GM19023 (cell line): ENCODE measurements around the gene PLA2G2F.
"Not testable (repeated sequence)": the region's sequence is repeated elsewhere in the genome, so short reads cannot be mapped to it uniquely, and the experiment has no call there.

ENCODE experiments used
- ATAC-seq: cut with Tn5 transposase; IDR thresholded peaks from one replicate; pipeline ENCODE4 v1.9.1; 2021; ENCODE audit warnings: mild to moderate bottlenecking, moderate library complexity; ENCODE audit not compliant: unreplicated experiment

The PLA2G2F gene

DNA sequence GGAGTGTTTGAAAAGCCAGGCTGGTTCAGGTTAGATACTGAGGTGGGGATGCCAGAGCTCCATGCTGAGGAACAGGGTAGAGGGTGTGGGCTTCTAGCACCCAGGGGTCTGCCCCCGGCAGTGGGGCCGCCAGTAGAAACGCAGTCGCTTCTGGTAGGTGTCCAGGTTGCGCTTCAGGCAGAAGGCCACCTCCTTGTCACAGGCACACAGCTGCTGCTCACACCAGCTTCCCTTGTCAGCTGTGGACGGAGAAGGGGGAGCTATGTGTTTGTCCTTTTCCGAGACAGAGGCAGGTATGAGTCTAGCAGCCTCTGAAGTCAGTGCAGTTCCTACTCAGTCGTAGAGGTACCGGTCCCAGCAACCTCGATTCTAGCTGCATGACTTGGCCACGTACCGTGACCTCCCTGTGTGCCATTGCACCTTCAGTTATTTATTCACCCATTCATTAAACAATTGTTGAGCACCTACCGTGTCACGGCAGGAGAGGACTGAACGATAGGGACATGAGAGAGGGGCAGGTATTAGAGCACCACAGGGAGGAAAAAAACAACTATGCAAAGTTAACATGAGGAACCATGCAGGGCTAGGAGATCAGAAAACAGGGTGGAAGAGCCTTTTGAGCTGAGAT lies 25.0 kb upstream of the PLA2G2F start:
- ATAC-seq: no peak

DNA sequence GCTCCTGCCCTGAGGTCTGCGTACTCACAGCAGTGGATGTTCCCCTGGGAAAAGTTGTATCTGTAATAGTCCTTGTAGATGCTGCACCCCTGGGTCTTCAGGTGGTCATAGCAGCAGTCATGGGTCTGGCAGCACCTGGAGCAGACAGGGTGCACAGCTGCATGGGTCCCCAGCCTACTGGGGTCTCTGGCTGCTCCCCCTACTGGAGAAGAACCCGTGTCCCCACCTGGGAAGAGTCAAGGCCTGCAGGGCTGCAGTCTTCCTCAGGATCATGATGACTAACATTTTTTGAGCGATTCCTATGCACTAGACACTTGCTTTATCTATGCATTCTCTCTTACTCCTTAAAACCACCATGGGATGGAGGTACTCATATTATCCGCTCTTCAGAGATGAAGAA lies 23.6 kb upstream of the PLA2G2F start:
- no peak for ATAC-seq

DNA sequence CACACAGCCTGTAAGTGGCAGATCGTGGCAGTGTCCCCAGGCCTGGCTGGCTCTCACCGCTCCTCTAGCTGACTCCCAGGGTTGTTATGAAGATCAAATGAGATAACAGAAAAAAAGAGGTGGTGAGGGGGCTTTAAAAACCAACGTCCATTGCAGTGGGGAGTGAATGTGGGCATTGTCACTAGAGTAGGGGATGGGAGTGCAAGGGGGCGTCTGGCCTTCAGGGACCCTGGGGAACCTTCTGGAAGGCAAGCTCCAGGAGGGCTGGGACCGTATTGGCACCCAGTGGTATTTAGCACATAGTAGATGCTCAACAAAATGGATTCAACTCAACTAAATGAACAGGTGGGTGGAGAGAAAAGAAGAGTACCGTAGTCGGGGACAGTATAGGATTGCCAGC lies 23.2 kb upstream of the PLA2G2F start:
- no peak for ATAC-seq

DNA sequence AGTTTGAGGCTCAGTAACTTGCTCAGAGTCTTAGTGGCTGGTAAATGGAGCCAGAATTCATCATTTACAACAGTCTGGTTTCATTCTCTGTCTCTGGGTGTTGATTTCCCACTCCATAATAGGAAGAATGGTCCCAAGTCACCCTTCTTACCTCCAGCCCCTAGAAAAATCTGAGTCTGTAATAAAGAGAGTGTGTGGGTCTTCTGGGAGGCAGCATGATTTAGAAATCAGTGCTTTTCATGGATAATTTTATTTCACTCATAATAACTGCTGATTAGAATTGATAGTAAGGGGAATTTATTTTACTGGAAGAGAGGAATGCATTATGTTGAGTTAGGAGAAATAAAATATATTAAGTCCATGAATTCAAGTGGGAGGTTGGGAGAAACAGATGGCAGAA lies 21.9 kb upstream of the PLA2G2F start:
- no peak for ATAC-seq

DNA sequence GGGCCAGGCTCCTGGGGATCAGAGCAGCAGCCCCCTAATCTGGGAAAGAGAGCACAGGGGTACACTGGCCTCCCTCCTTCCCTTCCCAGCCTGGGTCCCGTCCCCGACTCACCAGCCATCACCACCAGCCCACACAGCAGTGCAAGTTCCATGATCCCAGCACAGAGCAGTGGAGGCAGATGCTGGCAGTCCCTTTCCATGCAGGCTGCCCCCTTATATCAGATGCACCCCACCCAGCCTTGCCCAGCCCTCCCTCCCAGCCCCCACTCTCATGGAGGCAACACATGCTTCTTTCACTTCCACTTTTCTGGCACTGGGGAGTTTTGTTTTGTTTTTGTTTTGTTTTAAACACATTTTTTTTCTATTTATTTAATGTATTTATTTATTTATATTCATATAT lies 19.8 kb upstream of the PLA2G2F start, which contains the start of gene PLA2G2D:
TSS of gene PLA2G2D (minus strand) at position 190 of the 400 bp plus-strand sequence. CDS start at position 152, 38 bp downstream.
- no peak for ATAC-seq

DNA sequence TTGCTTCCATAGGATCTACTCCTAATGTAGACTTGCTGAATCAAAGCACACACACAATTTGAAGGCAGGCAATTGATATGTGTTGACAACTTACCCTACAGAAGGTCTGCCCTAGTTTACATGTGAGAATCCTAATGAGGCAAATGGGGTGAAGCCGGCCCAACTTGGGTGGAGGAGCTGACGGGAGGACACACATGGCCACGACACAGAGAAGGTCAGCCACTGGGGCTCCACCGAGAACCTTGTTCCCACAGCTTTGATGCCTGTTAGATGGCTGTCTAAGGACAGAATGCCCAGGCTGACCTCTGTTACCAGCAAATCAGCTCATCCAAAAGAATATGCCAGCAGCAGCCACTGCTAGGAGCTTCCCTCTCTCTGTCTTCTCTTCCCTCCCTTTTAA lies 18.3 kb upstream of the PLA2G2F start:
- ATAC-seq: no peak

DNA sequence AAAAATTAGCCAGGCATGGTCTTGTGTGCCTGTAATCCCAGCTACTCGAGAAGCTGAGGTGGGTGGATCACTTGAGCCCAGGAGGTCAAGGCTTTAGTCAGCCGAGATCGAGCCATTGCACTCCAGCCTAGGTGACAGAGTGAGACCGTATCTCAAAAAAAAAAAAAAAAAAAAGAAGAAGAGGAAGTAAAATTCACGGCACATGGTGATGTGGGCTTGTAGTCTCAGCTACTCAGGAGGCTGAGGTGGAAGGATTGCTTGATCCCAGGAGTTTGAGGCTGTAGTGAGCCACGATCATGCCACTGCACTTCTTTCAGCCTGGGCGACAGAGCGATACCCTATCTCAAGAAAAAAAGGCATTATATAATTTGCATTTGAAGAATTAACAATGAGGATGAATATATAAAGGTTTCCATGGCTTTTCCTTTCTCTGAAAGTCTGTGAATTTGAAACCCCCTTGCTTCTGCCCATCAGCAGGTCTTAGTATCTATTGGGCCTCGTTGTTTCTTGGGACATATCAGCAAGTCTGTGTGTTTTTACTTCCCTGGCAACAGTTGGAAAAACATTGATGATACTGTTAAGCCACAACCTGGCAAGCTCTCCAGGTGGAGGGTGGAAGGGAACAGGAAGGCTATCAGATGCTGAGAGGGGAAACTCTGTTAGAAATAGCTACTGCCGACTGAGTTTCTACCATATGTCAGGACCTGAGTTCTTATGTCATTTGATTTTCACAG lies 15.2 kb upstream of the PLA2G2F start:
- ATAC-seq: no peak

DNA sequence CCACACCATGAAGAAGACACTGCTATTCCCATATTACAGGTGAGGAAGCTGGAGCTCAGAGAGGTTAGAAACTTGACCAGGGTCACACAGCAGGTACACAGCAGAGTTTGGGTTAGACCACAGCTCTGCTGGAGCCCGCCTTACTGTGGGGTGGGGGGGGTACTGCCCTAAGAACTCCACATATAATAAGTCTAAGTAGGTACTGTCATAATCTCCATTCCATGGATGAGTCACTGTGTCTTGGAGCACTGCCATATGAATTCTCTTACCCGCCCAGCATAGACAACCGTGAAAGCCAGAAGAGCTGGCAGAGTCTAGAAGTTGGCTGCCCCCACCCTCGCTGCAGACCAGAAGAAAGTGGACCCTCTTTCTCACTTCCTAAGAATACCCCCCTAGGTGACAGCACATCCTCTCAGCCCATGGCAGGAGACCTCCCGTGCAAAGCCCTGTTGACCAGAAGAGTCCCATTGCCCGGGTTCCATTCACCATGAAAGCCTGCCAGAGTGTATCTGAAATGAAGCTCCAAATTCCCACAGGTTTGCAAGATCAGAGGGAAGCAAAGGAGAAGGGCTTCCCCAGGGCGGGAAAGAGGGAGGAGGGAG lies 14.6 kb upstream of the PLA2G2F start:
- no peak for ATAC-seq

DNA sequence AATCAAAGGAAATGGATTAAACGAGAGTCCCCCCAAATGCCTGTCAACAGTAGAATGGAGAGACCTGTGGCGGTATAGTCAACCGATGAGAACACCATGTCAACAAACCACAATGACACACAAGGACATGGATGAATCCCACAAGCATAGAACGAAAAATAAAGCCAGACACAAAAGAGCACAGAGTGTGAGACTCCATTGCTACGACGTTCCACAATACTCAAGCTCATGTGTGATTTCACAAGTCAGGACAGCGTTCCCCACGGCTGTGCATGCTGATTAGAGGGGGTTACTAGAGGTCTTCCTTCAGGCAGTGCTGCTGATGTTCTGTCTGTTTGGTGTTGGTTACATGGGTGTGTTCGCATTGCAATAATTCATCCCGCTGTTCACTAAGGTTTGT lies 14.0 kb upstream of the PLA2G2F start:
- no peak for ATAC-seq

DNA sequence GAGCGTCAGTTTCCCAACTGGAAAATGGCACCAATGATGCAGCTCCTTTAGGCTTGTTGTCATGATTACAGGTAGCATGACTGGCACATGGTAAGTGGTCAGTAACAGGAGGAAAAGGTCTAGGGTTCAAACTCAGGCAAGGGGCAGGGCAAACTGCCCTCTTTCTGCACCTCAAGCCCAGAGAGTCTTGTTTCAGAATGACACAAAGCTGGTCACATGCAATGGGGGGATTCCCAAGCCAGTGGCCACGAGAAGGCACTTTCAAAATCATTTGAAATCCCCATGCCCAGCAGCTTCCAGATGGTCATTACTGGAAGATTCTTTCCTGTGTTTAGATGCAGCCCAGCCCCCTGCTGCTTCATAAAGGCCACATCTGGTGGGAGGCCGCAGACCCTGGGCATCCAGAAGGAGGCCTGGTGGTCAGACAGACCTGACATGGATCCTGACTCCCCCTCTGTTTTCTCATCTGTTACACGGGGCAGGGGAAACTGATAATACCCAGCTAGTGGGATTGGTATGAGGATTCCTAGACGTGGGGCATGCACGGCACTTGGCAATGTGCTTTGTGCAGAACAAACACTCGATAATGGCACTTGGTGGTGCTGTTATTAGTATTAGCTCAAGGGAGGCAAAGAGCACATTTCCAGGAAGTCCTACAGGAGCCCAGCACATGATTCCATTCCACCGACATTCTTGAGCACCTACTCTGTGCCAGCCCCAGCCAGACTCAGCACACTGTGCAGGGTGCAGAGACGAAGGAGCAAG lies 12.9 kb upstream of the PLA2G2F start:
- no peak for ATAC-seq

DNA sequence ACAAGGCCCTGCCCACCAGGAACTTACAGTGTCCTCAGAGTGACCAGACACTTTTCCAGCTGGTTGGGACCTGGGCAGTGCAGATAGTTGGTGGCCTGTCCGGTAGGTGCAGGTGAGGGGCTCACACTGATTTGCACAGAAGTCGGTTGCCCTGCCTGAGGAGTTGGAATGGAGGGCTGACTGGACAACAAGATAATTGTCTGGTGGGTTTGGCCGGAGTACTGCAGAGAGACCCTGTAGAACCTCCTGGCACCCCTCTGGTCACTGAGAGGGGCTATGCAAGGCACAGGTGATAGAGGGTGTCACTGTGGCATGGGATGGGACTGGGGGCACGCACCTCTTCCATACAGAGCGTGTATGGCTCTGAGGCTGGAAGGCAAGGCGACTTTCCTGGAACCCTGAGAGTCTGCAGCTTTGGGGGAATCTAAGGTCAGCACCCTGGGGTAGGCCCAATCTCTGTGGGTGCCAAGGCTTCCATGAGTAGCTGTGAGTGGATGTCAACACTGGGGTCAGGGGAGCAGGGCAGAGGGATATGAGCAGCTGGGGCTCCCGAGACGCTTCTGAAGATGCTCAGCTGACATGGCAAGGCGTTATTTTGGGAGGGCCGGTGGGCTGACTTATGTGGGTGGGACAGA lies 12.2 kb upstream of the PLA2G2F start:
- ATAC-seq: no peak

DNA sequence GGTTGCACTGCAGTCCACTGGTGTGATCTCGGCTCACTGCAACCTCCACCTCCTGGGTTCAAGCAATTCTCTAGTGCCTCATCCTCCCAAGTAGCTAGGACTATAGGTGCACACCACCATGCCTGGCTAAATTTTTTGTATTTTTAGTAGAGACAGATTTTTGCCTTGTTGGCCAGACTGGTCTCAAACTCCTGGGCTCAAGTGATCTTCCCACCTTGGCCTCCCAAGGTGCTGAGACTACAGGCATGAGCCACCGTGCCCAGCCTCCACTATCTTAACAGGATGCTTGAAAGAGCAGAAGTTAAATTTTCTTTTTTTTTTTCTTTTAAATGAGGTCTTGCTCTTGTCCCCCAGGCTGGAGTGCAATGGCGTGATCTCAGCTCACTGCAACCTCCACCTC lies 8.6 kb upstream of the PLA2G2F start:
- ATAC-seq: not testable (repeated sequence)

DNA sequence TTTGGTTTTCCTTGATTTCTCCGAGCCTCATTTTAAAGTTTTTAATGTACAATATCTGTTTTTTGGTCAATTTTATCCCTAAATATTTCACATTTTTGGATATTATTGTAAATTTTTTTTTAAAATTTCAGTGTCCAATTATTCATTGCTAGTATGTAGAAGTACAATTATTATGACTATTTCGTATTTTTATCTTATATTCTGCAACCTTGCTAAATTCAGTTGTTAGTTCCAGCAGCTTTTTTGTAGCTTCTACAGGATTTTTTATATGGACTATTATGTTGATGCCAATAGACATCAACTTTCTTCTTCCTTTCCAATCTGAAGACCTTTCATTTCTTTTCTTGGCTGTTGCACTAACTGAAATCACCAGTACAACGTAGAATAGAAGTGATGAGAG lies 4.1 kb upstream of the PLA2G2F start:
- no peak for ATAC-seq

DNA sequence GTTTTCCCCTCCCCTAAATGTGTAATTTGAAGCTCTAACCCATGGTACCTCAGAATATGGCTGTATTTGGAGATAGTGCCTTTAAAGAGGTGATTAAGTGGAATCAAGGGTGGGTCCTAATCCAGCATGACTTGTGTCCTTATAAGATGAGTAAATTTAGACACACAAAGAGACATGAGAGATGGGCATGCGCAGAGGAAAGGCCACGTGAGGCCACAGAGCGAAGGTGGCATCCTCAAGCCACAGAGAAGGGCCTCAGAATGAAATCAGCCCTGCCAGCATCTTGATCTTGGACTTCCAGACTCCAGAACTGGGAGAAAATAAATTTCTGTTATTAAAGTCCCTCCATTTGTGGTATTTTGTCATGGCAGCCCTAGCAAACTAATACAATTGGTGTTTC lies 2.9 kb upstream of the PLA2G2F start:
- ATAC-seq: no peak

DNA sequence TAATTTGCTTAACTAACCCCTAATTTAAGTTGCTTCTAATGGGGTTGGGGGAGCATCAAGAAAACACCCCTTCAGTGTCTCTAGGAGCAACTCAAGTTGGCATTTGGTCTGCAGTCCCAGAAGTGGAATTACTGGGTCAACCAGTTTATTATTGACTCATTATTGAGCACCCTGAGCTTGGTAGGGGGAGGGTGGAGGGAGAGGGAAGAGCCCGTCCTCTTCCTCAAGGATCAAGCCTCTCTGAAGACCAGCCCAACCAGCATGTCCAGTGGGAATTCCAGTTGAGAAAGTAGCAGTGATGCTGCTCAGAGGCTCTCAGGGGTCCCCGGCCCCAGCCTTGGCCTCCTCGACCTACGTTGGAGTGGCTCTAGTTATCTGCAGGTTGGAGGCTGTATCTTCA lies 2.1 kb upstream of the PLA2G2F start:
- no peak for ATAC-seq

DNA sequence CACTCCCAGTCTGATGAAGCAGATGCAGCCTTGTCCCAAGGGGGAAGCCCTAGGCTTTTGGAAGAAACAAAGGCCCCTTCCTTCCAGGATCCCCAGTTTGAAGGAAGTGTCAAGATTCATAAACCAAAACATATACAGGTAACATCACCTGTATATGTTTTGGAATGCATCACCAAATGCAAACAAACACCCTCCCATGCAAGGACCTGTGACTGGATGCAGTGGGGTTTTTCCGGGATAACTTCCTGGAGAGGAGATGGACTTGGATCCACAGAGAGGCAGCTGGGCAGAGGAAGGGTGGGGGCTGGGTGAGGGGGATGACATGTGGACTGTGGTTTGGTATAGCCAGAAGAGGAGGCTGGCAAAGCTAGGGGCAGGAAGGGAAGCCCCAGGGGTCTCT lies 1.5 kb upstream of the PLA2G2F start:
- ATAC-seq: no peak

DNA sequence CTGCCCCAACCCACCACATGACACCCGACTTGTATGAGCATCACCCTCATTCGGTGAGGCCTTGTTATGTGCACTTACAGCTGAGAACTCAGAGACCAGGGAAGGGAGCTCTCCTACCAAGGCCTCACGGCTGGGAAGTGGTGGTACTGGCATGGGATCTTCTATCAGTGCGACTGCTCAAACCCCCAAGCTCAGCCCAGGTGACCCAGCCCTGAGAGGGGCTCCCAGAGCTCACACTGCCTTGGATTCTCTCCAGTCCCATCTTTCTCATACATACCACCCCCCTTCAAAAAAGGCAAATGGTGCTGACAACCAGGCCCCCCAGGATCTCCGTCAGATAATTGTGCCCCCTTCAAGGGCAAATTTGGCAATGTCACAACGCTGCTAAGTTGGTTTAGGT lies 777 bp upstream of the PLA2G2F start:
- ATAC-seq: no peak

DNA sequence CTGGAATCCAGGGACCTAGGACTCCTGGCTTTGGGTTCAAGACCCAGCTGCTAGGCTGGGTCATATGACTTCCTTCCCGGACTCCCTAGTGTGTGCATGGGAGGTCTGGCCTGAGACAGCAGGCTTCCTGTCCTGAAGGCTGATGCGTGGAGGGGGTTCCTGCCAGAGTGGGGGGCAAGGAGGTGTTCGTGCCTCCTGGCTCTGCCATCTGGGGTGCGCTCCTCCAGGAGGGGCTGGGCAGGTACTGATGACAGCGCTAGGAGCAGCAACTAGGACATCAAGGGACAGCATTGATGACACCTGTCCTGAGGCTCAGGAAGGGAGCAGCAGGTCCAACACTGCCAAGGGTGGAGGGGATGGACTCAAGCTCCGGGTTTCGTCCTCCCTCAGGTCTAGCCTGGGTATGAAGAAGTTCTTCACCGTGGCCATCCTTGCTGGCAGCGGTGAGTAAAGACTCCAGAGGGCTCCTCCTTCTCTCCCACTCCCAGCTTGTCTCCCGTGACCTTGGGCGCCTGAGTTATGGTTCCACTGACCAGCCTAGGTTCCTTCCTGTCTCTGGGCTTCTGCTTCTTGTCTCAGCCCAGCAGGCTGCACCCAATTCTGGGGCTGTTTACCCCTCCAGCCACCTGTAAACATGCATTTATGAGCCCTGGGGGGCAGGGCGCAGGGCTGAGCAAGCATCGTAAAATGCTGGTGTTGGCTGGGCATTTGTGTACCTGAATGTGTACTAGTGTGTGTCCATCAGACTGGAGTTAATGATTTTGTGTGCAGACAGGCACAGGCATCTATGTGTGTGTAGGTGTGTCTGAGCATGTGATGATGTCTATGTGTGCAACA lies 871 bp downstream of the PLA2G2F start:
- ATAC-seq: no peak

DNA sequence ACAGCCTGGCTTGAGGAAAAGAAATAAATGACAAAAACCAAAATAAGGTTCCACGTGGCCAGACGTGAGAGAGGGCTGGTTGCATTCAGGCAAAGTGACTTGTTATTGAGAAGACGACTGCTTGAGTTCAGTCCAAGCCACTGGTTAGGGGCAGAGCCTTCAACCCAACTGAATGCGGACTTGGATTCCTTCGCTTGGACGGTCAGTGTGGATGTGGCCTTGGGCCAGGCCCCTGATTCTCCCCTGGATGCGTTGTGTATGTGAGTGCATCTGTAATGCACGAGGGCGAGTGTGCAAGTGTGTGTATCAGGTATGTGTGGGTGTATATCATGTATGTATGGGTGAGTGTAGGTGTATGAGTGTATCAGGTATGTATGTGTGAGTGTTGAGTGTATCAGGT lies 1.9 kb downstream of the PLA2G2F start:
- no peak for ATAC-seq

DNA sequence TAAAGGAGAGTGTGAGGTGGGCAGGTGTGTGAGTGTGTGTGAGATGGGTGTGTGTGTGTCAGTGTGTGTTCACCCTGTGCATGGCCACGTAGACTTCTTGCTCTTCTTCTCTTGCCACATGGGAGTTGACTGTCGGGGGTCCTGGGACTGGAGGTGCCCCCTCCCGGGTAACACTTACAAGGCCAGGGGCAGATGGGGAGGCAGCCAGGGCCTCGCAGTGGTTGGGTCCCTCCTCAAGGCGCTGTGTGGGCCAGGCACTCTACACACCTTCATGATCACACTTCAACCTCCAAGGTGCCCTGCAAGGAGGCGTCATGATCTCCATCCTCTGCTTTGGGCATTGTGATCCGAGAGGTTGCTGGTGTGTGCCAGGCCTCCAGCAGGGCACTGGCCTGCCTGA lies 2.3 kb downstream of the PLA2G2F start:
- ATAC-seq: no peak
